ENCODE results near the gene ZNF19. TPM values are rescaled to one million over a fixed set of nuclear protein-coding genes. Genes with fewer than 3 reads are reported as not detected.

Gene ZNF19
- total RNA-seq, 1 experiment from 2014 or later, result 4.7 TPM

GRCh38 chr16:71490361-71490760 is 1.2 kb upstream of the ZNF19 start:
- Histone ChIP-seq H2BK120ac (ENCODE audit: low read depth, low read length, poor library complexity, severe bottlenecking) (no peak overlapping the region), H4K5ac (ENCODE audit: insufficient read length, low read depth, low read length) (no peak overlapping the region), H3K79me1 (ENCODE audit: insufficient read depth, low read depth, low read length, poor library complexity, severe bottlenecking) (no peaks in the 10 kb centered on the region), H3K27ac (ENCODE audit: insufficient read length, low read depth, low read length) (no peak overlapping the region), H4K20me1 (ENCODE audit: control insufficient read depth, insufficient read depth, insufficient read length) (no peaks in the 10 kb centered on the region), H3K23ac (ENCODE audit: insufficient read length, low read depth, low read length) (no peak overlapping the region), H3K18ac (ENCODE audit: insufficient read length, low read depth, low read length) (no peak overlapping the region), H2BK12ac (ENCODE audit: insufficient read length, low read depth, low read length) (no peak overlapping the region), H3K4ac (ENCODE audit: low read depth, low read length) (no peak overlapping the region), H2BK15ac (ENCODE audit: low read depth, low read length) (no peak overlapping the region), H2BK5ac (ENCODE audit: insufficient read length, low read length) (no peak overlapping the region), H4K8ac (replicated peaks; ENCODE audit: insufficient read length, low read depth, low read length) (no peak overlapping the region), H3K14ac (ENCODE audit: insufficient read depth, low read length) (no peak overlapping the region), H3K56ac (ENCODE audit: insufficient read length, low read depth, low read length) (no peak overlapping the region), H3K9ac (ENCODE audit: extremely low read depth, insufficient read length, low read length) (no peak overlapping the region), H2AFZ (ENCODE audit: low read length) (no peak overlapping the region), H2BK20ac (ENCODE audit: low read depth, low read length, poor library complexity, severe bottlenecking) (no peak overlapping the region), H3K79me2 (ENCODE audit: insufficient read depth, low read length) (no peaks in the 10 kb centered on the region), H3K23me2 (ENCODE audit: insufficient read length, low read depth, low read length, poor library complexity, severe bottlenecking) (no peaks in the 10 kb centered on the region), H3K4me1 (ENCODE audit: insufficient read depth, low read length) (no peaks in the 10 kb centered on the region), H2AK5ac (ENCODE audit: insufficient read length, low read length) (no peak overlapping the region), H3K4me2 (ENCODE audit: insufficient read depth, insufficient read length, low read length) (no peak overlapping the region), H4K91ac (ENCODE audit: insufficient read length, low read depth, low read length) (no peak overlapping the region), H3K27me3 (ENCODE audit: insufficient read depth, low read length) (no peaks in the 10 kb centered on the region), H3T11ph (ENCODE audit: low read length) (no peak overlapping the region), H3K9me3 (ENCODE audit: control insufficient read depth, low read depth, low read length) (no peaks in the 10 kb centered on the region)
- Mint-ChIP-seq H3K9me3 (no peaks in the 10 kb centered on the region), H3K36me3 (ENCODE audit: insufficient read depth in 1 of 3, low read depth in 3 of 3) (no peaks in the 10 kb centered on the region), H3K27ac (no peak overlapping the region), H3K4me3 (no peak overlapping the region), H3K27me3 (ENCODE audit: low read depth) (peaks cover 19% of the 10 kb centered on the region), H3K4me1 (no peaks in the 10 kb centered on the region)
- no peak for DNase-seq
- no peak for TF ChIP-seq CTCF (conservative IDR thresholded peaks at IDR 0.05)

All from H9 (cell line).